22Rv1 (cell line): ENCODE measurements around the gene TNFSF9.

Source experiments
- H3K27ac ChIP-seq: fragments of 450-650 bp; 2 replicates; pipeline ENCODE4 v1.5.1; 2017
- ZFX ChIP-seq: fragments of 450-650 bp; IDR thresholded peaks from 2 replicates; pipeline ENCODE4 v1.6.1; 2017; ENCODE audit warnings: antibody characterized with exemption, borderline replicate concordance
- TF ChIP-seq, protein P1 (sequence below): fragments of 450-650 bp; IDR thresholded peaks from 2 replicates; pipeline ENCODE4 v1.5.1; 2017; ENCODE audit warnings: mild to moderate bottlenecking

Gene TNFSF9

DNA sequence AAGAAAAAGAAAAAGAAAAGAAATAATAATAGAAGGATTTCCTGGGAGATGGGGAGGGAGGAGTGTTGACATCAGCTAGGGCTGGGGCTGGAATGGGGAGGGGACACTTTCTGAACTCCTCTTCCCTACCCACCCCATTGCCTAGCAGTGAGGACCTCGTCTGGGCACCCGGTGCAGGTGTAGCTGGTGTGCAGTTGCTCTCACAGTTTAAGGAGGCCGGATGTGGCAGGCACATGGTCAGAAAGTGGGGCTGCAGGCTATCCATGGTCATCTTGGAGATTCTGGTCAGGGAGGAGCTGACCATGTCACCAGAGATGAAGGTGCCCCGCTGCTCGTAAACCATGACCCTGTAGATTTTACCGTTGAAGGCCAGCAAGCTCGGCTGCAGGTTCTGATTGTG, 20.2 kb upstream of the TNFSF9 start:
- H3K27ac ChIP-seq, result no peak overlapping the region
- no peak for TF ChIP-seq ZFX
- TF ChIP-seq, protein P1, sequence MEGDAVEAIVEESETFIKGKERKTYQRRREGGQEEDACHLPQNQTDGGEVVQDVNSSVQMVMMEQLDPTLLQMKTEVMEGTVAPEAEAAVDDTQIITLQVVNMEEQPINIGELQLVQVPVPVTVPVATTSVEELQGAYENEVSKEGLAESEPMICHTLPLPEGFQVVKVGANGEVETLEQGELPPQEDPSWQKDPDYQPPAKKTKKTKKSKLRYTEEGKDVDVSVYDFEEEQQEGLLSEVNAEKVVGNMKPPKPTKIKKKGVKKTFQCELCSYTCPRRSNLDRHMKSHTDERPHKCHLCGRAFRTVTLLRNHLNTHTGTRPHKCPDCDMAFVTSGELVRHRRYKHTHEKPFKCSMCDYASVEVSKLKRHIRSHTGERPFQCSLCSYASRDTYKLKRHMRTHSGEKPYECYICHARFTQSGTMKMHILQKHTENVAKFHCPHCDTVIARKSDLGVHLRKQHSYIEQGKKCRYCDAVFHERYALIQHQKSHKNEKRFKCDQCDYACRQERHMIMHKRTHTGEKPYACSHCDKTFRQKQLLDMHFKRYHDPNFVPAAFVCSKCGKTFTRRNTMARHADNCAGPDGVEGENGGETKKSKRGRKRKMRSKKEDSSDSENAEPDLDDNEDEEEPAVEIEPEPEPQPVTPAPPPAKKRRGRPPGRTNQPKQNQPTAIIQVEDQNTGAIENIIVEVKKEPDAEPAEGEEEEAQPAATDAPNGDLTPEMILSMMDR, result no peak

DNA sequence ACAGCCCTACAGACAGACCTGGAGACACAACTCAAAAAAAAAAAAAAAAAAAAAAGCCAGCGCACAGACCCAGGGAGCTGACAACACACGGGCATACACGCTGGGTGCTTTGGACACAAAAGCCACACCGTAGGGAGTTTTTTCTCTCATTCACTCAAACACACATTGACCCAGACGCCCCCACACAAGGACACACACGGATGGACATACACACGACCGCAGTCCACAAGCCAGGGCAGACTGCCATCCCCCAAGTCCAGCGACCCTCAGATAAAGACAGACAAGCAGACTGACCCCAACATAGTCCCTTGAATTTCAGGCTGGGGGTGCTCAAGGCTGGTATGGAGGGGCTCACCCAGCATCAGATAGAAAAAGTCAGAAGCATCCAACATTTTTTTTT, 16.7 kb upstream of the TNFSF9 start:
- peak overlapping the region; percentile 34; the same call in 1 of the 2 replicates for H3K27ac ChIP-seq
- TF ChIP-seq, protein P1, result no peak
- TF ChIP-seq ZFX, result no peak

DNA sequence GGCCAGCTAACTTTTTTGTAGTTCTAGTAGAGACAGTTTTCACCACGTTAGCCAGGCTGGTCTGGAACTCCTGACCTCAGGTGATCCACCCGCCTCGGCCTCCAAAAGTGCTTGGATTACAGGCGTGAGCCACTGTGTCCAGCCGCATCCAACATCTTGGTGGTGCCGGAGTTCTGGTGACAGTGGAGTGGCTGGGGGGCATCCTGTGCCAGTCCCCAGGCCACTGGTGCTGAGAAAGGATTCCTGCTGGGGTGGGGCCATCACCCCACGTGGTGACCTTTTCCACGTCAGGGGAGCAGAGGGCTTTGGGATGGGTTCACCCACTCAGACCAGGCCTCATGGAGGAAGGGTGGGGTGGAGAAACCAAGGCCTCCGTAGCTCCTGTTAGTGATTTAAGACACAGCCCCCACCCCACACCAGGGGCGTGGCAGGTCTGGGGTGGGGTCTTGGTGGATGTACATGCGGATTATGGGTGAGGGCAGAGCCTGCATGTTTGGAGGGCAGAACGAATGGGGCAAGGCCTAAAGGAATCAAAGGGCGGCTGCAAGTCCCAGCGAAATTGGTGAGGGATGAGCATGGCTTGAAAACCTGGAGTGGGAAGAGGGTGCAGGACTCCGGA, 15.8 kb upstream of the TNFSF9 start:
- no peak overlapping the region for H3K27ac ChIP-seq
- TF ChIP-seq, protein P1, result no peak
- no peak for TF ChIP-seq ZFX

DNA sequence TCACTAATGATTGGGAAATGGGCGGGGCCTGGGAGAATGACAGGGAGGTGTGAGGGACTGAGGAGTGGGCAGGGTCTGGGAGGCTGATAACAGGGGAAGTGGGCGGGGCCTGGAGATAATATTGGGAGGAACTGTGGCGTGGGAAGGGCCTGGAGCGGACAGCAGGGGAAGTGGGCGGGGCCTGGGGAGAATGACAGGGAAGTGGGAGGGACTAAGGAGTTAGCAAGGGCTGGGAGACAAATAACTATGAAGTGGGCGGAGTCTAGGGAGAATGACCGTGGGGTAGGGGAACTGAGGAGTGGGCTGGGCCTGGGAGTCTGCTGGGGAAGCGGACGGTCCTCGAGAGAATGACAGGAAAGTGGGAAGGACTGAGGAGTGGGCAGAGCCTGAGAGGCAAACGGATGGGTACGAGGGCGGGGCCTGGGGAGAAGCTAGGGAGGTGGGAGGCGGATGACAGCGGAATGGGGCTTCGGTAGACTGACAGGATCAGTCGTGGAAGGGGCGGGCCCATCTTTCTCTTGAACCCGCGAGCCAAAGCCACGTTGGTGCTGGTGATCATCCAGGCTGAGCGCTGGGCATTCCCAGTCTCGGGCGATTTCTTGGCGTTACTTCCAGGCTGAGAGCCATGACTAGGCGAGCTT, 14.7 kb upstream of the TNFSF9 start:
- no peak for TF ChIP-seq ZFX
- TF ChIP-seq, protein P1, result no peak
- peak overlapping the region; percentile 87 for H3K27ac ChIP-seq

DNA sequence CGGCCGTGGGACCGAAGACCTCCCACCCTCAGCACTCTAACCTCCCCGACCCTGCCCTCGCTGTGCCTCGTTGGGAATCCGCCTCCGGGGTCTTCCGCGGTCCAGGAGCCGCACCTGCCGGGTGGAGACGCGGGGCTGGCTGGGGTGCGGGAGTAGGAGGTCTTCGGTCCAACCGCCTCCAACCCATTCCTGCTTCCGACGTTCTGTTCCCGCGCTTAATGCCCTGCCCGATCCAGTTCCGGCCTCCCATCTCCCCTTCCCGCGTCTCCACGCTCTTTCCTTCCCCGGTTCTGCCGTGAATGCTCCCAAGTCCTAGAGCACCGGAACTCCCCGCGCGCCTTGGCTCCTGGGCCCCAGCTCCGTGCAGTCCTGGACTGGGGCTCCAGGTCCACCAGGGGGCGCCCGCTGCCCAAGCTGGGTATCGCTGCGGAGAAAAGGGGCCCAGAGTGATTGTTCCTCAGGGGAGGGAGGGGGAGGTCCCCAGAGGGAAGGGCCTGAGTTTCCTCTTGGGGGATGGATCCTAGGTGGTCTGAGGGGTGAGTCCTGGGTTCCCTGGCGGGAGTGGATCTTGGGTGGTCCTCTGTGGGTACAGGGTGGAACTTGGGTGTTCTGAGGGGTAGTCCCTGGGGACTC, 14.1 kb upstream of the TNFSF9 start:
- H3K27ac ChIP-seq, result peak overlapping the region; percentile 87

DNA sequence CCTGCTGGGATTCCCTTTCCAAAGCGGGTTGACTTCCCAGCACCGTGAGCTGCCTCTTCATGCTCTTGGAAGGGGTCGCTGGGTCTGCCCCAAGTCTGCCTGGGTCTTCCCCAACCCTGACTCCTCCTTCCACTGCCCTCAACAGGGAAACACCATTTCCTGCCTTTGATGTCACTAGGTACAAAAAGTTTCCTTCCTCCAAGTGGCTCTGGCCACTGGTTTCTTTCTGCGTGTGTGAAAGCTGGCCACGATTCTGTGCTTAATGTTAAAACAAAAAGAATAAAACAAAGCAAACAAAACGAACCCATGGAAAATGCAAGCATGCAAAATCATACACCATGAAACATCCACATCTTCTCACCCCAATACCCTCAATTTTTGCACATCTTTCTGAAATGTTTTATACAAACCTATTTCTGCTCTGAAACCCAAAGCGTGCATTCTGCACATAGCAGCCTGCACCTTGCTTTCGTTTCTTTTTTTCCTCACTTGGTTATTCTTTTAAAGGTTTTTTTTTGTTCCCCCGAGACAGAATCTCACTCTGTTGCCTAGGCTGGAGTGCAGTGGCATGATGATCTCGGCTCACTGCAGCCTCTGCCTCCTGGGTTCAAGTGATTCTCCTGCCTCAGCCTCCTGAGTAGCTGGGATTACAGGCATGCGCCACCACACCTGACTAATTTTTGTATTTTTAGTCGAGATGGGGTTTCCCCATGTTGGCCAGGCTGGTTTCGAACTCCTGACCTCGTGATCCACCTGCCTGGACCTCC, 12.5 kb upstream of the TNFSF9 start:
- H3K27ac ChIP-seq, result no peak overlapping the region
- TF ChIP-seq, protein P1, result no peak
- TF ChIP-seq ZFX, result no peak

More for the DNA sequence above, 14.1 kb upstream of the TNFSF9 start:
- TF ChIP-seq ZFX, result no peak
- TF ChIP-seq, protein P1, result peak; percentile 98
